Sigmoid colon (tissue), 7 donors: Measurements from ENCODE around the gene PDE6G. TPM values are rescaled to one million over a fixed set of nuclear protein-coding genes. Genes with fewer than 3 reads are reported as not detected.

Experiments used
- DNase-seq: peaks from one replicate; pipeline ENCODE4 v3.0.0-alpha.2; 2019
- H3K27ac ChIP-seq, 4 donors: fragments of 200-600 bp; sonication (generic); one replicate each; pipeline ENCODE4 v1.5.1; 2016 to 2019; ENCODE audit warnings: mild to moderate bottlenecking in 1 of 4
- H3K27me3 ChIP-seq, 3 donors: fragments of 200-600 bp; sonication (generic); one replicate each; pipeline ENCODE4 v1.5.1; 2019; ENCODE audit warnings: mild to moderate bottlenecking in 1 of 3
- H3K36me3 ChIP-seq, 4 donors: fragments of 200-600 bp; sonication (generic); one replicate each; pipeline ENCODE4 v1.5.1; 2016 to 2019
- H3K4me1 ChIP-seq, 4 donors: fragments of 200-600 bp; sonication (generic); one replicate each; pipeline ENCODE4 v1.5.1; 2017 to 2019
- H3K4me3 ChIP-seq, 4 donors: fragments of 200-600 bp; sonication (generic); one replicate each; pipeline ENCODE4 v1.5.1; 2017 to 2019; ENCODE audit warnings: mild to moderate bottlenecking in 2 of 4, moderate library complexity in 1 of 4
- H3K9me3 ChIP-seq, 4 donors: fragments of 200-600 bp in 3 of 4; sonication (generic) in 3 of 4; one replicate each; pipeline versions ENCODE4 v1.5.1 to v1.6.1; 2013 to 2019
- EP300 ChIP-seq, 4 donors: sonication (generic); formaldehyde crosslinking; IDR thresholded peaks; one replicate each; pipeline ENCODE4 v1.6.1; 2017; ENCODE audit warnings: antibody characterized with exemption in 4 of 4
- POLR2A ChIP-seq, 2 donors: fragments of 450-650 bp; IDR thresholded peaks; one replicate each; pipeline ENCODE4 v1.6.1; 2016; ENCODE audit warnings: antibody characterized with exemption in 2 of 2, mild to moderate bottlenecking in 2 of 2, moderate library complexity in 2 of 2
- POLR2AphosphoS5 ChIP-seq, 4 donors: sonication (generic); formaldehyde crosslinking; IDR thresholded peaks; one replicate each; pipeline ENCODE4 v1.6.1; 2017; ENCODE audit warnings: antibody characterized with exemption in 4 of 4
- WGBS, 2 donors: extraction: QIAGEN DNeasy Blood & Tissue Kit; methylation state at CpG; one replicate each; pipeline ENCODE4 v1.1.7; 2013; 5-methylcytosine and 5-hydroxymethylcytosine counted together
- intact Hi-C: fragments of 100-400 bp; cut with DNase I; formaldehyde crosslinking; loops from one replicate; pipeline ENCODE4 v1.15.1; 2023
- polyA plus RNA-seq, 3 donors: library from polyadenylated mRNA; stranded (reverse); fragments of 200-250 nt; gene quantifications; one replicate each; pipeline ENCODE4 v1.2.3, GENCODE V29; 2013
- total RNA-seq, 4 donors: library from RNA; depleted of rRNA; stranded (reverse); fragments of >200 nt; gene quantifications; one replicate each; pipeline ENCODE4 v1.1.0, GENCODE V29; 2016
- TF ChIP-seq, protein P1 (sequence below), 4 experiments: fragments of 450-650 bp in 3 of 4; fragments of 200-600 bp in 1 of 4; IDR thresholded peaks; one replicate each; pipeline ENCODE4 v1.5.1; 2016 to 2019; ENCODE audit warnings: antibody characterized with exemption in 4 of 4, mild to moderate bottlenecking in 3 of 4, moderate library complexity in 2 of 4
- donor health status: healthy with polysubstance abuse.
- donor health status: Bipolar disorder and iron deficiency.
- donor health status: healthy.

The PDE6G gene
- total and polyA plus RNA-seq, 7 donors = 2.3 to 4.4 (median 3.7) TPM; not detected in 4

DNA sequence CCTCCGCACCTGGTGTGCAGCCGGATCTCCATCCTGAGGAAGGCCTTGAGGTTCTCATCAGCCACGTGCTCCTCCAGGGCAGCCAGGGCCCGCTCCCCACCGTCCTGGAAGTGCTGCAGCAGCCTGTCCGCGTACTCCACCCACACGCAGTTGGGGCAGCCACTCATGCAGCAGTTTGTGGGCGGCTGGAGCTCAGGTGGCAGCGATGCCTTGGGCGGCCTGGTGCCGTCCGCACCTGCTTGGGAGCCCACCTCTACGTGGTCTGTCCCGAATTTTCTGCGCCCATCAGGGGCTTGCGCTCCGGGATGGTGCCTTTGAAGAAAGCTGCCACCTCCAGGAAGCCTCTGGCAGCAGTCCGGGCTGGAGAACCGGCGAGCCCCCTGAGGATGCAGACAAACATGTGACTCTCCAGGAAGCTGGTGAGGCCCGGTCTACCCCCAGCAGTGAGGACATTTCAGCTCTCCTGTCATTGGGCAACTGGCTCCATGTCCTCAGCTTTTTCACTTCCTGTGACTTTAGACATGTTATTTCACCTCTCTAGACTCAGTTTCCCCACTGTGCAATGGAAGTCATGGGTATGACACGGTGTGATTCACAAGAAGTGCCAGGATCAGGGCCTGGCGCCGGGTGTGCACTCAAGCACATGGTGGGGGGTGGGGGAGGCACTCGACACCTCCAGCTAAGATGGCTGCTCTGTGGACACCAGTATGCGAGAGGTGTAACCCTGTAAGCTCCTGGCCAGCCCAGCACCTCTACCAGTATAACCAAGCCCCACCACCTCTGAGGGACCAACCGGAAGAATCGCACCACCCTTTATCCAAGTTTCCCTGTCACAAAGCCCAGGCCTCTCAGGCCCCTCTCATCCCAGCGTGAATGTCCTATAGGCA lies 9.1 kb upstream of the PDE6G start:
- peak; percentile 61 for DNase-seq
- Histone ChIP-seq H3K9me3 (no peaks in the 10 kb centered on the region), H3K36me3 (peaks cover 0 to 22% (median 6%) of the 10 kb centered on the region in 4 donors), H3K4me3 (peak overlapping the region; percentile 70 to 95 (median 84)), H3K4me1 (peaks cover 0 to 27% (median 26%) of the 10 kb centered on the region in 4 donors), H3K27ac (peak overlapping the region; percentile 83 to 96 (median 91)), H3K27me3 (no peaks in the 10 kb centered on the region)
- TF ChIP-seq POLR2A (IDR thresholded peaks at IDR 0.05) (no peak), EP300 (IDR thresholded peaks at IDR 0.05) (no peak), POLR2AphosphoS5 (IDR thresholded peaks at IDR 0.05) (no peak)
- TF ChIP-seq, protein P1, sequence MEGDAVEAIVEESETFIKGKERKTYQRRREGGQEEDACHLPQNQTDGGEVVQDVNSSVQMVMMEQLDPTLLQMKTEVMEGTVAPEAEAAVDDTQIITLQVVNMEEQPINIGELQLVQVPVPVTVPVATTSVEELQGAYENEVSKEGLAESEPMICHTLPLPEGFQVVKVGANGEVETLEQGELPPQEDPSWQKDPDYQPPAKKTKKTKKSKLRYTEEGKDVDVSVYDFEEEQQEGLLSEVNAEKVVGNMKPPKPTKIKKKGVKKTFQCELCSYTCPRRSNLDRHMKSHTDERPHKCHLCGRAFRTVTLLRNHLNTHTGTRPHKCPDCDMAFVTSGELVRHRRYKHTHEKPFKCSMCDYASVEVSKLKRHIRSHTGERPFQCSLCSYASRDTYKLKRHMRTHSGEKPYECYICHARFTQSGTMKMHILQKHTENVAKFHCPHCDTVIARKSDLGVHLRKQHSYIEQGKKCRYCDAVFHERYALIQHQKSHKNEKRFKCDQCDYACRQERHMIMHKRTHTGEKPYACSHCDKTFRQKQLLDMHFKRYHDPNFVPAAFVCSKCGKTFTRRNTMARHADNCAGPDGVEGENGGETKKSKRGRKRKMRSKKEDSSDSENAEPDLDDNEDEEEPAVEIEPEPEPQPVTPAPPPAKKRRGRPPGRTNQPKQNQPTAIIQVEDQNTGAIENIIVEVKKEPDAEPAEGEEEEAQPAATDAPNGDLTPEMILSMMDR (IDR thresholded peaks at IDR 0.05) = no peak
- intact Hi-C loops = loop anchor here (2.0 kb wide), 1 partner anchor 29 kb away; the partner anchor contains the start of genes NPLOC4 and TSPAN10
- 54 to 67% methylated on average over 30 of the region's 30 CpGs for WGBS, 2 donors

GRCh38 chr17:81664051-81664470 lies 7.7 kb upstream of the PDE6G start:
- intact Hi-C loops = no loop called here
- TF ChIP-seq, protein P1 (IDR thresholded peaks at IDR 0.05) = no peak
- TF ChIP-seq POLR2A (IDR thresholded peaks at IDR 0.05) (no peak), EP300 (IDR thresholded peaks at IDR 0.05) (no peak), POLR2AphosphoS5 (IDR thresholded peaks at IDR 0.05) (no peak)
- WGBS, 2 donors = 73 to 90% methylated on average over 7 of the region's 7 CpGs

DNA sequence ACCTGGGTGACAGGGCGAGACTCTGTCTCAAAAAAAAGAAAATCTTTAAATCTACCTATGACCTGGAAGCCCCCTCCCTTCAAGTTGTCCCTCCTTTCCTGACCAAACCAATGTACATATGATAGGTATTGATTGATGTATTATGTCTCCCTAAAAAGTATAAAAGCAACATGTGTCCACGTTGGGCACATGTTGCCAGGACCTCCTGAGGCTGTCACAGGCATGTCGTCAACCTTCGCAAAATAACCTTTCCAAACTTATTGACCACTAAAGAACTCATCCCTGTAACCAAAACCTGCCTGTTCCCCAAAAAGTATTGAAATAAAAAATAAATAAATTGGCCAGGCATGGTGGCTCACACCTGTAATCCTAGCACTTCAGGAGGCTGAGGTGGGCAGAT lies 5.7 kb upstream of the PDE6G start:
- no peaks in the 10 kb centered on the region for H3K9me3 ChIP-seq
- TF ChIP-seq, protein P1 (IDR thresholded peaks at IDR 0.05) = no peak
- TF ChIP-seq POLR2A (IDR thresholded peaks at IDR 0.05) (no peak), EP300 (IDR thresholded peaks at IDR 0.05) (no peak), POLR2AphosphoS5 (IDR thresholded peaks at IDR 0.05) (no peak)
- no peak overlapping the region for H3K4me3 ChIP-seq
- no peaks in the 10 kb centered on the region for H3K27me3 ChIP-seq
- H3K36me3 ChIP-seq = peaks cover 0 to 5% (median 0%) of the 10 kb centered on the region in 4 donors
- no peak for DNase-seq
- H3K4me1 ChIP-seq = peaks cover 0 to 14% (median 12%) of the 10 kb centered on the region in 4 donors
- no peak overlapping the region for H3K27ac ChIP-seq
- 92 to 94% methylated on average over 4 of the region's 4 CpGs for WGBS, 2 donors
- intact Hi-C loops = no loop called here

More at GRCh38 chr17:81664051-81664470, 7.7 kb upstream of the PDE6G start:
- no peak for DNase-seq
- H3K27ac ChIP-seq = no peak overlapping the region
- H3K4me3 ChIP-seq = no peak overlapping the region
- H3K9me3 ChIP-seq = no peaks in the 10 kb centered on the region
- peaks cover 0 to 8% (median 0%) of the 10 kb centered on the region in 4 donors for H3K36me3 ChIP-seq
- H3K4me1 ChIP-seq = peaks cover 0 to 27% (median 26%) of the 10 kb centered on the region in 4 donors
- H3K27me3 ChIP-seq = no peaks in the 10 kb centered on the region

- no peak overlapping the region for H3K4me3 ChIP-seq
- H3K27ac ChIP-seq = no peak overlapping the region
- H3K4me1 ChIP-seq = peaks cover 0 to 6% (median 5%) of the 10 kb centered on the region in 4 donors
- TF ChIP-seq EP300 (IDR thresholded peaks at IDR 0.05) = no peak
- TF ChIP-seq, protein P1 (IDR thresholded peaks at IDR 0.05) = no peak
- TF ChIP-seq POLR2AphosphoS5 (IDR thresholded peaks at IDR 0.05) = no peak
- TF ChIP-seq POLR2A (IDR thresholded peaks at IDR 0.05) = no peak
- H3K27me3 ChIP-seq = peaks cover 0 to under 1% (median 0%) of the 10 kb centered on the region in 3 donors
- WGBS, 2 donors = 94% methylated on average over 9 of the region's 9 CpGs
- no peak for DNase-seq
- intact Hi-C loops = no loop called here
- no peaks in the 10 kb centered on the region for H3K9me3 ChIP-seq
- peaks cover 0 to 5% (median 0%) of the 10 kb centered on the region in 4 donors for H3K36me3 ChIP-seq
These were observed 4.1 kb upstream of the PDE6G start for GRCh38 chr17:81660441-81660840.
